Superior temporal gyrus (tissue), 1 donor: Measurements from ENCODE around the gene GRID2.
"Not testable (repeated sequence)": the region's sequence is repeated elsewhere in the genome, so short reads cannot be mapped to it uniquely, and the experiment has no call there.

Experiments
- DNase-seq: peaks from one replicate; pipeline ENCODE4 v3.0.0-alpha.2; 2016; ENCODE audit errors: extremely low spot score

Gene GRID2

GRCh38 chr4:92303621-92304027, at the start of gene GRID2:
Gene GRID2 (plus strand): TSS chr4:92303966.
- peak; percentile 79 for DNase-seq

DNA sequence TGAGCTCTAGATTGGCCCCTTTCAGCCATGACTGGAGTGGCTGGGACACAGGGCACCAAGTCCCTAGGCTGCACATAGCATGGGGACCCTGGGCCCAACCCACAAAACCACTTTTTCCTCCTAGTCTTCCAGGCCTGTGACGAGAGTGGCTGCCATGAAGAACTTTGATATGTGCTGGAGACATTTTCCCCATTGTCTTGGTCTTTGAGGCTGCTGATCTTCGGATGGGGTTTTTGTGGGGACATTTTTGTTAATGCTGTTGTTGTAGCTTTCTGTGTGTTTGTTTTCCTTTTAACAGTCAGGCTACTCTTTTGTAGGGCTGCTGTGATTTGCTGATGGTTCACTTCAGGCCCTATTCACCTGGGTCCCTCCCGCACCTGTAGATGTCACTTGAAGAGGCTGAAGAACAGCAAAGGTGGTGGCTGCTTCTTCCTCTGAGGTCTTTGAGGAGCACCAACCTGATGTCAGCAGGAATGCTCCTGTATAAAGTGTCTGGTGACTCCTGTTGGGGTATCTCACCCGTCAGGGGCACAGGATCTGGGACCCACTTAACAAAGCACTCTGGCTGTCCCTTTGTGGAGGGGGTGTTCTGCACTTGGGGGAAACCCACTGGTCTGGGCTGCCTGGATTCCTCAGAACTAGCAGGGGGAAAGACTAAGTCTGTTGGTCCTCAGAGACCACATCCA, 49.6 kb upstream of the GRID2 start:
- no peak for DNase-seq

DNA sequence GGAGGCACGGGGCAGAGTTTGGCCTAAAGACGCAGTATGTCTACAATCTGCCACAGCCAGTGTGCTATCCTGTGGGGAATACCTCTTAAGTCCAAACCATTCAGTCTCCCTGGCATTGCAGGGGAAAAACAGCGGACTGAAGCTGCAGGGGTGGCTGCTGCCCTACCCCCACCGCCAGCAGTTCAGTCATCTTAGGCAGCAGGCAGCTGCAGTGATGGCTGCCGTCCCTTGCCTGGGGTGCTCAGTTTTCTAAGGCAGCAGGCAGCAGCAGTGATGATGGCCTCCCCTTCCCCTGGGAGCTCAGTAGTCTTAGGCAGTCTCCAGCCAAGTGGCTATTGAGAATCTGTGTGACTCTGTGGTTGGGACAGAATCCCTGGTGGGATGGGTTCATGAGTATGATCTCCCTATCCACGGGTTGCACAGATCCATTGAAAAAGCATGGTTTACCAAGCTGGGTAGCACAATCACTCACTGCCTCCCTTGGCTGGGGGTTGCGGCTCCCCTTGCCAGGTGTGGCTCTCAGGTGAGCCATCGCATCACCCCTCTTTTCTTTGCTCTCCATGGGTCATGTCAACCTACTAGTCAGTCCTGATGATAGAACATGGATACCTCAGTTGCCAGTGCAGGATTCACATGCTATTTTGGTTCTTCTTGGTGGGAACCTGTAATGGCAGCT, 48.9 kb upstream of the GRID2 start:
- no peak for DNase-seq

- DNase-seq, result no peak
Measured at GRCh38 chr4:92255920-92256244, 47.9 kb upstream of the GRID2 start.

DNA sequence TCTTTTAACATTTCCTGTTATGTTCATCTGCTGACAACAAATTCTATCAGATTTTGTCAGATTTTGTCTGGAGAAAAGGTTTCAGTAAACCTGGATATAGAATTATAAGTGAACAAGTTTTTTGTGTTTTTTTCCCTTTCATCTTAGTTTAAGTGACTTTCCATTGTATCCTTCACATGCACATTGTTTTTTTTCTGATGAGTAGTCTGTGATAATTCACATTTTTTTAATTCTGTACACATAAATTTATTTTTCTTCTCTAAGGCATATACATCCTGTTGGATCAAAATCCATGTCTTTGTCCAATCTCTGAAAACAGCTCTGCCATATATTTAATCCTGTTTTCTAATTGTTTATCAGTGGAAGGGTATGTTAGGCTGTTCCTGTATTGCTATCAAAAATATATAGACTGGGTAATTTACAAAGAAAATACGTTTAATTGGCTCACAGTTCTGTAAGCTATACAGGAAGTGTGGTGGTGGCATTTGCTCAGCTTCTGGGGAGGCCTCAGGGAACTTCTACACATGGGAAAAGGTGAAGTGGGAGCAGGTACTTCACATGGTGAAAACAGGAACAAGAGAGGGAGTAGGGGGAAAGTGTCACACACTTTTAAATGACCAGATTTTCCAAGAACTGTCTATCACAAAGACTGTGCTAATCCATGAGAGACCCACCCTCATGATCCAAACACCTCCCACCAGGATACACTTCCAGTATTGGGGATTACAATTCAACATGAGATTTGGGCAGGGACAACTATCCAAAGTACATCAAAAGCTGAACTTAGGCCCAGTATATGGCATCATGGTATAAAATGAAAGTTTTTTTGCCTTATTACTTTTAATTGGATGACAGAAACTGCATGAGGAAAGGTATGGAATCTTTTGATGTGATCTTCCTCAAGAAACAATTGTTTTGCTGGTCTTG, 45.6 kb upstream of the GRID2 start:
- no peak for DNase-seq

DNA sequence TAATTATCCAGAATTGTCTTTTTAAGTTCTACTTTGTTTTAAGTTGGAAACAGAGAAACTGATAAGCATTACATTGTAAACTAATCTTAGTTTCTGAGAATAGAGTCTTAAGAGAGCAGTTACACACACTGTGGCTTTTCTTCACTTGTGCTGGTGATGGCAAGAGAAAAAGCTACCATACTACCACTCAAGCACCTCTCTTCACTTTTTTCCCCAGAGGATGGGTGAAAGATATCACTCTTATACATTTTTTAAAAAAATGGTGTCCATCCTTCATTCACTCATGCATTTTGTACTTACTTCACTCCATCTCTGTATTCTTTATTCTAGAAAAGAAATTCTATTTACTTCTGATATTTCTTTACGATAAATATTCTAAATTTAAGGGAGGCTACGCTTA, 42.5 kb upstream of the GRID2 start:
- DNase-seq, result no peak

GRCh38 chr4:92262371-92262770, 41.4 kb upstream of the GRID2 start:
- DNase-seq, result no peak

DNA sequence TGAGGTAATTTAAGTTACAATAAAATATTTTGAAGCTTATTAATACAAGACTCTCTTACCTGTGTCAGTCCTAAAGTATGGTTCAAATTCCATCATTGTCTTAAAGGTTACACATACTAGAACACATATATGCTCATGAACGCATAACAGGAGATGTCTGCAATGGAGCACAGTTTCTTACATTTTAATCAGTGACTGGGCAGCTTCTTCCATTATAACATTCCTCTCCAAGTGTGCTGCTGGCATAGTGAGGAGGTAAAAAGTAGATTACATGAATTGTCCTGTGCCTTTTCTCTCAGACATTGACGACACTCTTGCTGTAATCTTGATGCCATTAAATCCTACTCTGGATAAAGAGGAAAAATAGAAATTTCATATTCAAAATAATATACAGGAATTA, 40.8 kb upstream of the GRID2 start:
- DNase-seq, result no peak

GRCh38 chr4:92263575-92263974, 40.2 kb upstream of the GRID2 start:
- no peak for DNase-seq

- DNase-seq, result no peak
Measured at GRCh38 chr4:92264163-92264562, 39.6 kb upstream of the GRID2 start.

- no peak for DNase-seq
Measured at GRCh38 chr4:92265021-92265420, 38.7 kb upstream of the GRID2 start.

DNA sequence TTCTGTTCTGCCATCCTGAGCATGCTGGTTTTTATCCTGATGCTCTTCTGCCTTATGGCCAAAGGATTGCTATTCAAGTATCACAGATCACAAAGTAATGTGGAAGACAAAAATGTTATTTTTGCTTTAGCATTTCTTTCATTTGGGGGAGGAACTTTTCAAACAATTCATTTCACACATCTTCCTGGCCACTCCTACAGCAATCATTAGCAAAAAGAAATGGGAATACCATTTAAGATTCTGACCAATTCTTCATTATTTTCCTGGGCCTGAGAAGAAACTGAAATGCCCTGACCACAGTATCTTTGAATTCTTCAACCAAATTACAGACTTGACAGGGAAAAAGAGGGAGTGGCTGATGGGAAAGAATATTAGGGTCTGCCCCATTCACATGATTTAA, 38.0 kb upstream of the GRID2 start:
- no peak for DNase-seq

DNA sequence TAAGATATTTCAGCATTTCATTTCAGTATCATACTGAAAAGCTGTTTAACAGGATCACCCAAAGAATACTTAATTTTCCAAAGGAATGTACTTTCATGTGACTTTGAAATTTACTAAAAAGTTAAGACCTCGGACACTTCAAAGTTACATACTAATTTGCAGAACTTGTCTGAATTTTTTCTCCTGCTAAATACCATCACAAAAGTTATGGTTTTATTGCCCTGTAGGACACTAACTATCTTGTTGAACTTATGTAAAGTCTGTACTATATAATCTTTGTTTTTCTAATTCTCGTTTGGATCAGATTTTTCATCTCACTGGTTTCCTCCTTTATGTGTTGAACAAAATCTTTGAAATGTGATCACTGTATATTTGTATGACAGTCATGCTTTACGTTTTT, 37.2 kb upstream of the GRID2 start:
- no peak for DNase-seq

GRCh38 chr4:92268642-92269041, 35.1 kb upstream of the GRID2 start:
- no peak for DNase-seq

DNA sequence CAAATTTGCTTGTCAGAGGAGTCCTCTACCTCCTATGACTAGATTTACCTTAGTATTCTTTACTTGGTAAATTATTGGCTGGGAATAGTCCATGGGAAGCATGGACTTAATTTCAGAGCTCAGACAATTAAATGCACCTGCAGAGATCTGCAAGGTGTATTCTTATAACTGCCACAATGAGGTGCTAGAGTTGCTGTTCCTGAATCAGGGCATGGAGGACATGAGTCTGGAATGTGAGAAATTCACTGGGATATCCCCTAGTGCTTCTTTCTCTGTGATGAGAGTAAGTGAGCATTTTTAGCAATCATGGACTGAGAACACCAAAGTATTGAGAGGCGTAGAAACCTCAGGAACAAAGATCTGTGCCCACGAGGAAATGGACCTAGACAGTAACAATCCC, 32.9 kb upstream of the GRID2 start:
- DNase-seq, result no peak

GRCh38 chr4:92271551-92271950, 32.2 kb upstream of the GRID2 start:
- not testable (repeated sequence) for DNase-seq

DNA sequence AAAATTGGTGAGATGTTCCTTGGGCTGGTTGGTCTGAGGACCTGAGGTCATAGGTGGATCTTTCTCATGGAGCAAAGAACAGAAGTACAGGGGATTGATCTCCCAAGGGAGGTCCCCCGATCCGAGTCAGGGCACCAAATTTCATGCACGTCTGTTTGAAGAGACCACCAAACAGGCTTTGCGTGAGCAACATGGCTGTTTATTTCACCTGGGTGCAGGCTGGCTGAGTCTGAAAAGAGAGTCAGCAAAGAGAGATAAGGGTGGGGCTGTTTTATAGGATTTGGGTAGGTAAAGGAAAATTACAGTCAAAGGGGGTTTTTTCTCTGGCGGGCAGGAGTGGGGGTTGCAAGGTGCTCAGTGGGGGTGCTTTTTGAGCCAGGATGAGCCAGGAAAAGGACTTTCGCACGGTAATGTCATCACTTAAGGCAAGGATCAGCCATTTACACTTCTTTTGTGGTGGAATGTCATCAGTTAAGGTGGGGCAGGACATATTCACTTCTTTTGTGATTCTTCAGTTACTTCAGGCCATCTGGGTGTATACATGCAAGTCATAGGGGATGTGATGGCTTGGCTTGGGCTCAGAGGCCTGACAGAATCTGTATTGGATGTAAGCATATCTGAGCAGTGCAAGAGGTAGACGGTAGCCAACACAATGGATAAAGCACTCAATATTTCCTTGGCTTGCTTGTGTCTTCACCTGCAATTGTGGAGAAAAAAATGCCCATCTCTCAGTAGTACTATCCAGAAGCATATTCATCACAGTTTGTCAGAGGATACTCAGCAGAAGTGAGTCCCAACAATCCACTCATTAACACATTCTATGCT, 26.5 kb upstream of the GRID2 start:
- not testable (repeated sequence) for DNase-seq

DNA sequence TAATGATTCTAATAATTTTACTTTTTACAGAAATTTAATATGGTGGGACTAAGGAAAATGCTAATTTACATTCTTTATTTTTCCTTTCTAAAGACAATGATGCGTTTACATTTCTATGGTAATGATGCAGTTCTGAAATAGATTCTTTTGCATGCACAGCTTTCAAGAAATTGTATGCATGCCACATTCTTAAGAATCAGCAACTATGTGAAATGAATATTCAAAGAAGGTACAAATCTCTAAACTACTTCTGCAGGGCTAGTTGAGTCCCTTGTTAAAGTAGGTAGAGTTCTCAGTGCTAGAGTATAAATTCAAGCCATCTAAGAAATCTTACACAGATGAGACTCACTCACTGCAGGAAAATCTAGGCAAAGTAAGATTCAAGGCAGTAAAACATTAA, 24.5 kb upstream of the GRID2 start:
- no peak for DNase-seq

DNA sequence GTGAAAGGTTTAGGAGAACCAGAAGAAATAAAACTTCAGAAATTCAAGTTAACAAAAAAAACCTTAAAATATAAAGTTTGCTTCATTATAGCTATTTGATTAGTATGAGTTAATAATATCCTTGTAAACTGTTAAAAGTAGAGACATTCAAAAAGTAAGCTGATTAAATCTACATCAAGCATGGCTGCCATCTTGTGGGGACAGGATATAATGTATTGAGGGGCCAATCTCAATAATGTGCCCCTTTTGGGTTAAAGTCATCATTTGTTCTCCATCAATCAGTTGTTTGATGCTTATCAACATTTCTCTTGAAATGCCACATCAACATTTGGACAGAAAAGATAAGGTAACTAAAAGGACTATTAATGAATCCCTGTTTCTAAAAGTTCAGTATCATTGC, 4.6 kb upstream of the GRID2 start:
- DNase-seq, result no peak

- peak; percentile 38 for DNase-seq
Measured at GRCh38 chr4:92304121-92304520, 355 bp downstream of the GRID2 start.

GRCh38 chr4:92304606-92305005, 840 bp downstream of the GRID2 start:
- peak; percentile 58 for DNase-seq
